HG03460 (cell line): ENCODE measurements around the gene GRP.

Experiments used
- ATAC-seq: cut with Tn5 transposase; IDR thresholded peaks from one replicate; pipeline ENCODE4 v1.9.1; 2021; ENCODE audit not compliant: unreplicated experiment

Gene GRP

DNA sequence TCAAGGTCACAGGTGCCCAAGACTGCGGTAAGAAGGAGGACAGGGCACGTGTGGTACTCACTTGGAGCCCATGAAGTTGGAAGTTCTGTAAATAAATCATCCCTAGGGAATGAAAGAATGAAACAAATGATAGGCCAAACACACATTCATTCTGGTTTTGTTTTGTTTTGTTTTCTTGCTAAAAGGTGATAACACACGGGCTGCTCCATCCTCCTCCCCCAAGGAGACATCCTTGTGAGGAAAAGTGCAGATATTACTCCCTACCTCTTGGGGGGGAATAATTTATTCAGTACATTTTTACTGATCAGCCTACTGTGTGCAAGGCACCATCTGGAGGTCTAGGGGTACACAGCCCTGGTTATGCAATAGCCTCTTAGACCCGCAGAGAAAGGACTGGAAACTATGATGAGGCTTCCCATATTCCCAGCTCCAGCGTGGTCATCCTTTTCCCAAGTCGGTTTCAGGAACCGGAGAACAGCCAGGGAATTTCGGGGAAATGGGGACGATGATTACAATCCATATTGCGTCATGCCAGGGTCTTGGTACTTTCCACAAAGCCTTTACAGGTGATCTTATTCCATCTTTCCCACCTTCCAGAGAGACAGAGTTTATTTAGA is 47.0 kb downstream of the GRP start:
- ATAC-seq = no peak

DNA sequence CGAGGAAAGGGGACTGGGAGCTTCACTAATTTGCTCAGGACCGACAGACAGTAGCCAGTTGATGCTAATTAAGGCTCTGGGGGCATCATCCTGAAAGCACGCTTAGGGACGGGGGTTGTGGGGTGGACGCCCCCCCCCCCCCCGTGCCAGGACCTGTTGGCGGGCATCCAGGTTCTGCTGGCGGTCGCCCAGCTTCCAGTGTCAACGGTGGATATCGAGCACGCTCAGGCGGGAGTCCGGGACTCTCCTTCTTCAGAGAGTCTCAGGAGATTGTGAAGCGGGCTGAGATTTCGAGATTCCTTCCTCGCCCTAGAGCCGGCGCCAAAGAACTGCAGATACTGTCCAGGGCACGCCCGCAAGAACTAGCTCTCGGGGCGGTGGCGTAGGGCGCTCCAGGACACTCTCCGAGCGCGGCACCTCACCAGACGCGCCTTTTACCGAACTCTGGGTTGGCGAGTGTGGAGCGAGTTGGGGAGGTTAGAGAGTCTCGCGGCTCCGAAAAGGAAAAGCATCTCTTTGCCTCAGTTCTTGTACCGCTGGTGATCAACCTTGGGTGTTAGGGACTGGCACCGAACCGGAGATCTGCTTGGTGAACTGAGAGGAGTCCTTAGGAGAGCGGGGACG is 47.7 kb downstream of the GRP start:
- ATAC-seq = no peak

DNA sequence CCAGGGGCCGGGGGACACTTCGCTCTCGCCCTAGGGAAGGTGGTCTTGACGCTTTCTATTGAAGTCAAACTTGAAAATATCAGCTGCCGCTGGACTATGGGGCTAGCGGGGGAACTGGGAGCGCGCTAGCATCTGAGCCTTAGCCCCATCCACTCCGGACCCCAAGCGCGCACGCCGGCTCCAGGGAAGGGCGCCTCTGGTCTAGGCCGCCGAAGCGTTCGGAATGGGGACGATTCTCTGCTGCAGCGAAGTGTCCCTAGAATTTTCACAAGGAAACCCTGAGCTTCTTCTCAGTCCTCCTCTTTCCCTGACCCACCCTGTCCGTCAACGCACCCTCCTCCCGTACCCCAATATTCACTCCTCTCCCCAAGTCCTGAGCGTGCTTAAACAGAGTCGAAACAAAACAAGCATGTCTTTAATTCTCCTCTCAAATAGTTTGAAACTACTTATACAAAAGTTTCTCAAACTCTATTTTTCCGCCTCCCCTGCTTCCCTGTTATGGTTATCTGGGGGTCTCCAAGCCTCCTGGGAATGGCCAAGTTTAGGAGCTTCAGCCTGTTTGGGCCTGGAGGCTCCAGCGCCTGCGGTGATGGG is 48.3 kb downstream of the GRP start:
- ATAC-seq = no peak

DNA sequence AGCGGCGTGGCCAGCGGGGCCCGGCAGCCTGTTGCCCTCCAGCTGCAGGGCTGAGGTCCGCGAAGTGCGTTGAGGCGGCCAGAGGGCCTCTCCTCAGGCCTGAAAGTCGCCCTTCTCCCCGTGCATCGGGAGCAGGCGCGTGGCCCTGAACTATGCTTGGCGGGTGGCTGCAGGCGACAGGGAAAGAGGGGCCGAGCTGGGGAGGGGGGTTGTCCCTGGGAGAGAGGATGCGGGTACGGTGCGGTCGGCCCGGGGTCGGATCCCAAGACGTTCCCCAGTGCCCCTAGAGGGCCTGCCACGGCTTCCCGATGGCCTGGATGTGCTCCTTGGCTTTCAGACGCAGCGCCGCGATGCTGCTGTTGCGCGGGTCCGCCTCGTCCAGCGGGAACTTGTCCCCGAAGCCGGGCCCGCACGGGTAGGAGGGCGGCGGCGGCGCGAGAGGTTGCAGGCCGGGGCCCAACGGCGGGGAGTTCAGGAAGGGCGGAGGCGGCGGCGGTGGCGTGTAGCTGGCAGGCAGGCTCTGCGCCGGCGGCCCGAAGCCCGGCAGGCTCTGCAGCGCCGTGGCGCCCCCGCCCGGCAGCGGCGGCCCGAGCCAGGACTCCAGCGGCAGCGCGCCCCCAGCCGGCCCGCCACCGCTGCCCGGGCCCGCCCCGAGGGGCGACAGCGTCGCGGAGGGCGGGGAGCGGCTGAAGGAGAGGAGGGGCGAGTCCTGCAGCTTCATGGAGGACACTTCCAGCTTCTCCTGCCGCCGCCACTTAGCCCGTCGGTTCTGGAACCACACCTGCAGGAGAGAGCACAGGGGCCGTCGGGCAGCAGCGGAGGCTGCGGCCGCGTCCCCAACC is 49.0 kb downstream of the GRP start:
- ATAC-seq = no peak

DNA sequence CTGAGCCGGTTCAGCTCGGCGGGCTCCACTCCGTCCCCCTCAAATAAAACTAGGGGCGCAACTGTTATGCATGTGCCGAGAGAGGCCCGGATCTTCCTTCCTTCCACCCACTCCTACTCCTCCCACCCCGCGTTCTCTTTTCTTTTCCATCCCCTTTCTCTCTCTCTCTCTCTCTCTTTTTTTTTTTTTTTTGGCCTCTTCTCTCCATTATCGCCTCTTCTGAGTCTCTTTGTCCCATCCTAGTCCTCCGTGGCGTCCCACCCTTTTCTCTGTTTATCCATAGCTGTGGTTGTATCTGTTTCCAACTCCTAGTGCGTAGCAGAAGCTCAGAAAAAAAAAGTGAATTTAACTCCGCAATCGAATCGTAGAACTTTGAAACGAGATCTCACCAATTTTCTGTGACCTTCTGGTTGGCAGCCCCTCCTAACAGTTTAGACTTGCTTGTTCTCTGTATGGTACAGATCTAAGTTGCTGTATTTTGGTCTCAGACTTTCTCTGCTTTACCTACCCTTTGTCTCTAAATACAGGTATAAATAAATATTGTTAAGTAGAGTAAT is 49.7 kb downstream of the GRP start:
- no peak for ATAC-seq

DNA sequence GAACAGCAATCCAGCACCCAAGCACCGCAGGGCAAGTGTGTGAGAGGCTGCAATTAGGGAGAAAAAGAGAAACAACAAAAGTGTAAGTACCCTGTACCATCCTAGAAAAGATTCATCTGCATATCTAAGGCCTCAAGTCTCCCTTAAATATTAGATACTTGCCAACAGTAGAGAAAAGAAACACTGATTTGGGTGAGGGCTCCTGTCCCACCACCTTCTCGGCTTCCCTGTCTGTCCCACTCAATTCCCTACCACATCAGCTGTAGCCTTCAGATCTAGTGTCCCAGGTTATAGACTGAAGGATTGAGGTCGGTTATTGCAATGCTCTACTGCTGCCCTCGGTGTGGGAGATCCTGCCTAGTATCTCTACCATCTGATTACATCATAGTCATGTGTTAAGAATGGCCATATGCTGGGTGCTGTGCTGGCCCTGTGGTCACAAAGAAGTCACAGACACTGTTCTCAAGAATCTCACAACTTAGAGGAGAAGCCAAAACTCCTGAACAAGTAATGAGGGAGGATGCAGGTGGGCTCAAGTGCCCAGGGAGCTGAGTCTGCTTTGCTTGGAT is 50.8 kb downstream of the GRP start:
- ATAC-seq = no peak

DNA sequence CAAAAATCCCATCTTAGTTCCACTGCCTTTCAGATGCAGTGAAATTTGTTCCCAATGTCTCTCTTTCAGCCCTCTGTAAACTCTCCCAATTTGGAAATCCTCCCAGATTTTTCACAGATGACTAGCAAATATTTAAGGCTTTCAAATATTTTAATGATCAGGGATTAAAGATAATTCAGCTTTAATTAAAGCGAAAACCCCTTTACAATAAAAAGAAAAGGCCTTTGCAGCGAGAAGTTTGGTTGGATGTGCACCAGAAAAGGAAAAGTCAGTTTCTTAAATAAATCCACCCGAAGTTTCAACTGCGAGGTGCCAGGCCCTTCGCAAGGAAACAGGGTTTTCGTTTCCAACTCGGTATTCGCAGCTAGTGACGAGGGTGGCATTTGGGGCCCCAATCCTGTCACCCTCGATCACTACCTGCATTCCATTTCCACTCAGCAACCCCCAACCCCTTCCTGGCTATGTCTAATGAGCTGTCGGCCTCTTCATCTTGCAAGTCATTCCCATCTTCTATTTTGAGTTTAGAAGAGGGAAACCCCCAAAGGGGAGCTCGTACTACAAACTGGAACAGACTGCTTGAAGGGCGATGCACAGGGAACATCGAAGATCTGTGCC is 51.8 kb downstream of the GRP start:
- ATAC-seq = no peak

DNA sequence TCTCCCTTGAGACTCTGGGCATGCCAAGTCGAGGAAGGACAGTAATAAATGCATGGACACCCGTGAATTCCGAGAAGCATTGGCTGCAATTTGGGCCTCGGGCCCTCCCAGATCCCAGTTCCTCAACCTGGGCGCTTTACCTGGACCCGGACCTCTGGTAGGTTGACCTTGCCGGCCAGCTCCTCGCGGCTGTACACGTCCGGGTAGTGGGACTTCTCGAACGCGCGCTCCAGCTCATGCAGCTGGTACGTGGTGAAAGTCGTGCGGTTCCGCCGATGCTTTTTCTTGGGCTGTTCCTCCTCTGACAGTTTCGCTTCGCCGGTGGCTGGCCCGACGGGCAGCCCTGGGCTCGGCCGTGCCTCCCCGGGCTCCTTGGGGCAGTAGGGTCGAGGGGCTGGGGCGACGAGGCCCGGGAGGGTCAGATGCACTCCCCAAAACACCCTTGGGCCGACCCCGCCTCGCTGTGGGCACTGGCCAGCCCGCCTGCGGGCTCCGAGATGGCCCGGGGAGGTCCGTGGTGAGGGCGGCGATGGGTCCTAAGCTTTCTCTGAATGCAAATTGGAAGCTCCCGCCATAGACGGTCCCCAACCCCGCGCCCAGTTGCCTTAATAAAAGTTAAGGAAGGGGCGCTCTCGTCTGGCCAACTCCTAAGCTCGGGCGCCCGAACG is 52.4 kb downstream of the GRP start:
- ATAC-seq = no peak

DNA sequence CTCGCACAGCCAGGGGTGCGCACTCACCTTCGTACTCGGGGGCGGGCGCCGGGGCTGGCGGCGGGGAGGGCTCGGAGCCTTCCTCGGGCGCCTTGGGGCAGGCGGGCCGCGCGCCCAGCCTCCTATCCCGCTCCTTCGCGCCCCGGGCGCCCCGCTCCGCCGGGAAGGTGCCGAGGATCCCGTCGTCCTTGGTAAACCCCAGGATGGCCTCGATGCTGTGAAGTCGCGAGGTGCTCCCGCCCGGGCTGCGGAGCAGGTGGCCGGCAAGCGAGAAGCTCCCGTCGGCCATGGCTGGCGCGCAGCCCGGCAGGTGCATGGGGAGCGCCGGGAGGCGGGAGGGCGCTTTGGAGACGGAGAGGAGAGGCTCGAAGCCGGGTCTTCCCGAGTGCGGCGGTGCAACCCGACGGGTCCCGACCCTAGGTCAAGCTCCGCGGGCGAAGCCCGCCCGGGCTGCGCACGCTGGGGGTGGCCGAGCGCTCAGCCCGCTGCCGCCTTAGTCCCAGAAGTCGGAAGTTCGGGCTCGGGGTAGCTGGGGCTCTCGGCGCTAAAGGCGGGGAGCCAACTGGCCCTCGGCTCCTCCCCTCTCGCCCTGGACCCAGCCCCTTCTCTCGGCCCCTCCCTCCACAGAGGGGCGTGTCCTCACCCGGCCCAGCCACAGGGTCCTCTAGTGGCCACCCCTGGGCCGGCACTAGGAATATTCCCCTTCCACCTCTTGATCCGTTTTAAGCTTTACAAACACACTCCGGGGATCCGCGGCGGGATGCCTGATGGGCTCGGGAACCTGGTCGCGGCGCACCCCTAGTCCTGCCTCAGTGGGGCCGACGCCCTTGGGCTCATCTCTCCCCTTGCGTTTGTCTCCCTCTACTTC is 53.2 kb downstream of the GRP start, which contains the start of gene RAX:
Gene RAX, minus strand, starts transcription at position 564 of the 868 bp plus-strand sequence. Its CDS starts 248 bp downstream, at position 316.
- no peak for ATAC-seq

DNA sequence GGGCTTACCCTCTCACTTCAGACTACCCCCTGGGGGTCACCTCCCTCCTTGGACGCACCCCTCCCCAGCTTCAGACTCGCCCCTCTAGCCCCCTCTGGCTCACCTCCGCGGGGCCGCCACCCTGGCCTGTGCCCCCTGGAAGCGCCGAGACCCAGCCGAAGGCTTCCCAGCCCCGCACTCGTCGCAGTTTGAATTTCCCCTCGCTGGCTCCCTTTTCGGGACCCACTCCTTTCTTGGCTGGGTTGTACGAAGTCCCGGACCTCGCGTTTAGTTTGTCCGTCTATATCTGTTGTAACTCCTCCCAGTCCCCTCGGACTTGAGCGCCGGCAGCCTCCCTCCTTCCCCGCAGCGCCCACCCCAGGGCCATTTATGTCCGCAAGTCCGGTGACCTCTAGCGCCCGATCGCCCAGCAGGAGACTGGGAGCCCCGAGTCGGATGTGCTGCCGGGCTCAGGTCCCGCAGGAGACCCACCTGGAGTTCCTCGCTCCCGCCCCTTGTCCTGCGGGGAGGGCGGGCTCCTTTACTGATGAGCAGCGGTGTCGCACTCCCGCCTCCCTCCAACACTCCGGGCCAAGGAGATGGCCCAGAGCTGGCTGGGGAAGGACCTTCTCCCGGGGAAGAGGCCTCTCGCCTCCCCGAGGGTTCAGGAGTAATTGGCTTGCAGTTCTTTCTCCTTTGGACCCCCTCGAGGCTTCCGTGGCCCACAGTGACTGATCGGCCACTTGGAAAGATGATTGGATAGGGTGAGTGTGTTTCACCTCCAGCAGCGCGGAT is 54.0 kb downstream of the GRP start:
- ATAC-seq = no peak

DNA sequence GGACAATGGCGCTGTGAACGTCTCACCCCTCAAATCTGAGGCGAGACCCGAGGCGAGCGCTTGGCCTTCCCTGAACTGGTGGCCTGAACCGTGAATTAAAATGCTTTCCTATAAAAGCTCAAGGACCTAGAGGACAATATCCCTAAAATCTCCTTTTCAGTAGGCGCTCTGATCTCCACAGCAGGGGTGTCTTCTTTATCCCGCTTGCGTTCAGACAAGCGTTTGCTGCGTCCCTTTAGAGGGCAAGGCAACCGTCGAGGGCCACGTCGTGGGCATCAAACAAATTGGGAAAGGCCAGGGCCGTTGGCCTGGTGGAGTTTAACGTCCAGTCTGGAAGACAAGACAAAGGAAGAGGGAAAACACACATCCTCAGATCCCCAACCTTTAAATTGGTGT is 54.6 kb downstream of the GRP start:
- ATAC-seq = no peak

DNA sequence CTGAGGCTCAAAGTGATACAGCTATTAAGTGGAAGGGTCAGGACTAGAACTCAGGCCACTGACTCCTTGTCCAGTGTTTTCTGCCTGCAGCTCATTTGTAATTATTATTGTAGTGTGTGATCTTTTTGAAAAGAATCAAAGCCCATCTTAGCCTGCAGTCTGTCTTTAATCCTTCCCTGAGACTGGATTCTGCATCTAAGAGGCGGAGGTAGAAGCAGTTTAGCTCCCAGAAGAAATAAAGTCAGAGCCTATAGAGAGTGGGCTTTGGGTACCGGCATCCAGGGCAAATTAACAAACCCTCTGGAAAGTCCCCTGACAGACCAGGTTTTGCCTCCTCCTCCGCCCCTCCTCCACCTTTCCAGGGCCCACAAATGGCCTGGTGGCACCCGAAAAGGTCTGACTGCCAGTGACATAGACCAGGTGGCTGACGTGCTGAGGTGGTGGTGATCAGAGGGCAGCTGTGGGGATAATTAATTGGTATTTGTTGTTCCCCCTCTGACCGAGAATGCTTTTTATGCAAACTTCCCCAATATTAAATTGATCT is 55.5 kb downstream of the GRP start:
- no peak for ATAC-seq

DNA sequence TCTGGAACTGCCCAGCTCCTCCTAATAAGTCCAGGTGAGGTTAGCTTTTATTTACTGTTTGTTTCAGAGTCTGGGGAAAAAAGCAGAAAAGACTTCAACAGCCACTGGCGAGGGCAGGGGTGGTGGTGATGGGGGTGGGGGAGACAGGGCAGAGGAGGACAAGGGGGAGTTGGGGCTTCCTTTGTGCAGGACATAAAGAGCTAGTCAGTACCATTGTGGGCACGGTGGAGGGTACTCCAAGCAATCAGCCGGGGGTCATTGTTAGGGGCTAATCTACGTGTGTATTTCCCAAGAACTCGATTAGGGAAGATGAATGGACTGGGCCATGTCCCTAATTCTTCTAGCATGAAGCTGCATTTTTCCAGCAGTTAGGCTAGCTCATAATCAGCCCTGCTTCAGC is 56.1 kb downstream of the GRP start:
- no peak for ATAC-seq

DNA sequence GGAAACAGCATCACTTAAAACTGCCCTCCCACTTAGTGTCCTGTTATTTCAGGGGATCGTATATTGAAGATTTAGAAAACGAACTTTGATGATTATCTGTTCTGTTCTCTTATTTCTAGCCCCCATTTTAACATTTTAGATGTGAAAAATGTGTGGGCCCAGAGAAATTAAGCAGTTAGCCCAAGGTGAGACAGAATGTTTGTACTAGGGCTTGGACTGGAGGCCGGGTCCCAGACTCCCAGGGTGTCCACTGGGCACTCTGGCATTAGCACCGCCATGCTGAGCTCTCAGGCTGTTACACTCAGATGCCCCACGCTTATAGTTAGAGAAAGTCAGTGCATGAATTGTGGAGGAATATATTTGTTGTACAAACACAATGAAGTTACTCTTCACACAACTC is 58.8 kb downstream of the GRP start:
- ATAC-seq = no peak

DNA sequence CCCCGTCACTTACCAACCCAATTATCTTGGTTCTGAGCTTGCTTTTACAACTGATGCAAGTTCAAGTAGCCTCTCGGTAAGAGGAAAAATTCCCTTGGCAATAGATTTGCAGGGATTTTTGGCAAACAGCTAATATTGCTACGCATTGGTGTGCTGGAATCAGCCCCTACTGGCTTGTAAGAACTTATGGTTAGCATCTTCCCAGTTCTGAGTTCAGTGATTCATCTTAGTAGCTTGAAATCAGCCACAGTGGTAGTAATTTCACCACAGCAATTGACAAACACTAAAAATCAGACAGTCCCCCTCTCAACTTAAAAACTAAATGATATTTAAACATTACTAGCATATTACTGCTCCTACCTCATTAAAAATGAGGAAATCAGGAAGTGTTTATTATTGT is 59.2 kb downstream of the GRP start:
- no peak for ATAC-seq

DNA sequence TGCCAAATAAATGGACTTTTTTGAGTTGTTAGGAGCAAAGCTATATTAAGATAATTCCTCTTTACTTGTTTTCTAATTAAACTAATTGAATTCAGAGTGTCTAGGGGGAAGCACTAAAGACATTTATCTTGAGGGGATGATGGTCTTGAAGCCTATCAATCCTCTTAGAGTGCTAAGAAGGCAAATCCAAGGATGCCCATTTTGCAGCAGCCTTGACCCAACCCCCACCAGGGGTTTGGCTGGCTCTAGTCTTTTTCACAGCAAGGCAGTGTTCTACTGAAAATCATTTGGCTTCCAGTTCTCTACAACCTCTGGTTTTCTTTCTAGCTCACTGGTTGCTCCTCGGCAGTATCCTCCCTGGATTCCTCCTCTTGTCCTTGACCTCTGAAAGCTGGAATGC is 59.8 kb downstream of the GRP start:
- no peak for ATAC-seq
